Putamen (tissue), 1 donor: ENCODE measurements around the gene ELAVL3.
"Not testable (repeated sequence)": the region's sequence is repeated elsewhere in the genome, so short reads cannot be mapped to it uniquely, and the experiment has no call there.

Experiments
- DNase-seq: peaks from one replicate; pipeline ENCODE4 v3.0.0-alpha.2; 2016; ENCODE audit warnings: low spot score

ELAVL3 gene

GRCh38 chr19:11406703-11407236 lies 74.1 kb downstream of the ELAVL3 start:
- not testable (repeated sequence) for DNase-seq

DNA sequence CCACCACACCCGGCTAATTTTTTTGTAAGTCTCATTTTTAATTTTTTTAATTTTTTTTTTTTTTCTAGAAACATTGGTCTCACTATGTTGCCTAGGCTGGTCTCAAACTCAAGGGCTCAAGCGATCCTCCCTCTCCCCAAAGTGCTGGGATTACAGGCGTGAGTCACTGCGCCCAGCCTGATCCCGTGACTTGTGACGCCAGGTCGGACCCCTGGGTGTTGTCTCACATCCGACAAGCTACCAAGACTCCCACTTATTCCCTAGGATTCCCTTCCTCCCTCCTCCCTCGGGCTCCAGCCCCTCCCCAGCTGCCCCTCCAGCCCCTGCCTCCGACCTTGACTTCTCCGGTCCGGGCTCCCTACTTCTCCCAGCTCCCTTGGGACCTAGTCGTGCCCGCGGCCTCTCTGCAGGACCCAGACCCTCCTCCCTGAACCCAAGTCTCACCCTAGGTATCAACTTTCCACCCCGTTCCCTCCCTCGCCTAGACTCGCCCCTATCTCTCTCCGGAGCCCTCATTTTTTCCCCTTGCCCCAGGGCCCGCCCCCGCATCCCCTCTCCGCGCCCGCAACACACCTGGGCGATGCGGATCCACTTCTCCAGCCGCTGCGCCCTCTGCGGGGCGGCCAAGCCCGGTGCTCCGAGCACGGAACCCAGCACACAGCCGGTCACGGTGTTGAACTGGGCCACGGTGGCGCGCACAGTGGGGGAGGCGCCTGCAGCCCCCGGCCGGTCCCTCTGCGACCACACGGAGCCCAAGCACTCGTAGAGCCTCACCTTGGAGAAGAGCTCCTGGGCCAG lies 74.8 kb downstream of the ELAVL3 start:
- no peak for DNase-seq

GRCh38 chr19:11404588-11405222 lies 76.1 kb downstream of the ELAVL3 start:
- DNase-seq, result no peak

GRCh38 chr19:11401808-11402543 lies 78.9 kb downstream of the ELAVL3 start:
- DNase-seq, result no peak
